H1 (cell line): ENCODE data around the gene CPZ. TPM values are rescaled to one million over a fixed set of nuclear protein-coding genes. Genes with fewer than 3 reads are reported as not detected.

Source experiments
- CTCF ChIA-PET: fragments of 300-600 bp; sonication (Branson Sonifier 250); formaldehyde crosslinking; loops from one replicate; lab custom pipeline; 2021; ENCODE audit not compliant: partially characterized antibody; lab: Charles Lee
- POLR2A ChIA-PET: fragments of 300-600 bp; sonication (Branson Sonifier 250); formaldehyde crosslinking; loops from one replicate; lab custom pipeline; 2021; ENCODE audit warnings: inconsistent platforms; ENCODE audit not compliant: partially characterized antibody; lab: Charles Lee
- DNase-seq, 2 experiments: peaks; one replicate each; pipeline versions ENCODE4 v3.0.0 to v3.0.0-alpha.2; 2010 to 2022; ENCODE audit warnings: low spot score in 2 of 2, low read depth in 1 of 2, mixed read lengths in 1 of 2
- FAIRE-seq: peaks from 2 replicates; lab custom pipeline; 2011; peaks lifted over from hg19 to GRCh38; lab: Jason Lieb, UNC
- H2AFZ ChIP-seq: 2 replicates; pipeline ENCODE4 v1.8.1; 2012; ENCODE audit warnings: low read length, inconsistent platforms
- H2AK5ac ChIP-seq: 2 replicates; pipeline ENCODE4 v1.6.1; 2013; ENCODE audit warnings: low read depth, low read length
- H2BK120ac ChIP-seq: replicated peaks from 2 replicates; pipeline ENCODE3; 2013; ENCODE audit warnings: low read depth, low read length, inconsistent platforms
- H2BK12ac ChIP-seq: 2 replicates; pipeline ENCODE4 v1.6.1; 2013; ENCODE audit warnings: low read depth, low read length
- H2BK15ac ChIP-seq: 2 replicates; pipeline ENCODE4 v1.6.1; 2013; ENCODE audit warnings: low read length
- H2BK20ac ChIP-seq: 2 replicates; pipeline ENCODE4 v1.6.1; 2013; ENCODE audit warnings: low read length
- H2BK5ac ChIP-seq: 2 replicates; pipeline ENCODE4 v1.6.1; 2013; ENCODE audit warnings: low read depth, low read length
- H3K14ac ChIP-seq: 2 replicates; pipeline ENCODE4 v1.6.1; 2013; ENCODE audit warnings: inconsistent platforms; ENCODE audit not compliant: insufficient read length
- H3K18ac ChIP-seq: 2 replicates; pipeline ENCODE4 v1.6.1; 2013; ENCODE audit warnings: low read length; ENCODE audit errors: extremely low read depth
- H3K23ac ChIP-seq: 2 replicates; pipeline ENCODE4 v1.6.1; 2013; ENCODE audit warnings: inconsistent platforms; ENCODE audit not compliant: insufficient read length
- H3K23me2 ChIP-seq: 2 replicates; pipeline ENCODE4 v1.6.1; 2013; ENCODE audit warnings: low read depth, low read length
- H3K27ac ChIP-seq: 2 replicates; pipeline ENCODE4 v1.6.1; 2011; ENCODE audit warnings: low read depth, low read length, inconsistent platforms
- H3K27me3 ChIP-seq, 4 experiments: replicated peaks in 1 of 4; 1 replicate in 1 of 4; 2 replicates in 3 of 4; pipeline versions ENCODE4 v1.6.1 to v1.8.1; 2011 to 2013; ENCODE audit warnings: low read length in 3 of 4, mild to moderate bottlenecking in 3 of 4, inconsistent platforms in 2 of 4, mixed read lengths in 2 of 4, moderate library complexity in 1 of 4; ENCODE audit not compliant: control insufficient read depth in 3 of 4, insufficient read depth in 3 of 4; ENCODE audit errors: extremely low read depth in 1 of 4
- H3K36me3 ChIP-seq, 4 experiments: 2 replicates each; pipeline versions ENCODE4 v1.6.1 to v1.8.1; 2011 to 2013; ENCODE audit warnings: mild to moderate bottlenecking in 4 of 4, low read length in 3 of 4, moderate library complexity in 2 of 4, control low read depth in 1 of 4, inconsistent platforms in 1 of 4; ENCODE audit not compliant: insufficient read depth in 4 of 4, control insufficient read depth in 2 of 4
- H3K4ac ChIP-seq: replicated peaks from 2 replicates; pipeline ENCODE3; 2013; ENCODE audit warnings: low read length, low read depth, mixed read lengths, inconsistent platforms; ENCODE audit not compliant: insufficient read length
- H3K4me1 ChIP-seq, 4 experiments: replicated peaks in 1 of 4; 1 replicate in 1 of 4; 2 replicates in 3 of 4; pipeline versions ENCODE4 v1.6.1 to v1.8.1; 2011 to 2013; ENCODE audit warnings: low read length in 3 of 4, inconsistent platforms in 2 of 4, mixed read lengths in 1 of 4; ENCODE audit not compliant: insufficient read depth in 4 of 4, control insufficient read depth in 3 of 4
- H3K4me2 ChIP-seq, 2 experiments: 2 replicates each; pipeline versions ENCODE4 v1.6.1 to v1.8.1; 2011 to 2013; ENCODE audit warnings: low read depth in 2 of 2, low read length in 2 of 2, control low read depth in 1 of 2, inconsistent platforms in 1 of 2, mild to moderate bottlenecking in 1 of 2; ENCODE audit not compliant: insufficient read depth in 1 of 2
- H3K4me3 ChIP-seq, 4 experiments: fragments of 200-600, 300-600 bp in 1 of 4; sonication (generic), shearing (Covaris generic), sonication (Bioruptor Twin) in 1 of 4; 2 replicates each; pipeline versions ENCODE4 v1.5.1 to v1.8.1; 2011 to 2016; ENCODE audit warnings: low read length in 4 of 4, low read depth in 3 of 4, control low read depth in 2 of 4, inconsistent platforms in 2 of 4, mild to moderate bottlenecking in 2 of 4, mixed read lengths in 1 of 4, moderate library complexity in 1 of 4; ENCODE audit not compliant: insufficient read depth in 2 of 4; ENCODE audit errors: extremely low read depth in 1 of 4
- H3K56ac ChIP-seq: replicated peaks from 2 replicates; pipeline ENCODE3; 2013; ENCODE audit warnings: low read depth, mild to moderate bottlenecking, mixed read lengths, low read length, inconsistent platforms; ENCODE audit not compliant: insufficient read length
- H3K79me1 ChIP-seq: 2 replicates; pipeline ENCODE4 v1.6.1; 2013; ENCODE audit warnings: low read depth, low read length, control low read depth
- H3K79me2 ChIP-seq, 2 experiments: 2 replicates each; pipeline versions ENCODE4 v1.6.1 to v1.8.1; 2012 to 2013; ENCODE audit warnings: low read length in 2 of 2, mild to moderate bottlenecking in 2 of 2, inconsistent platforms in 1 of 2; ENCODE audit not compliant: insufficient read depth in 2 of 2, control insufficient read depth in 1 of 2
- H3K9ac ChIP-seq, 4 experiments: replicated peaks in 1 of 4; 1 replicate in 1 of 4; 2 replicates in 3 of 4; pipeline versions ENCODE4 v1.6.1 to v1.8.1; 2011 to 2013; ENCODE audit warnings: low read depth in 3 of 4, low read length in 3 of 4, control low read depth in 2 of 4, mild to moderate bottlenecking in 2 of 4, moderate library complexity in 2 of 4, inconsistent platforms in 1 of 4; ENCODE audit errors: extremely low read depth in 1 of 4
- H3K9me3 ChIP-seq, 2 experiments: 2 replicates each; pipeline versions ENCODE4 v1.6.1 to v1.8.1; 2012 to 2013; ENCODE audit warnings: mild to moderate bottlenecking in 2 of 2, moderate library complexity in 2 of 2, control low read depth in 1 of 2, inconsistent platforms in 1 of 2, low read depth in 1 of 2, low read length in 1 of 2, mixed read lengths in 1 of 2; ENCODE audit not compliant: insufficient read depth in 2 of 2
- H4K20me1 ChIP-seq, 2 experiments: replicated peaks in 1 of 2; 2 replicates each; pipeline versions ENCODE3 to v1.8.1; 2011 to 2013; ENCODE audit warnings: inconsistent platforms in 2 of 2, low read length in 2 of 2, mild to moderate bottlenecking in 1 of 2; ENCODE audit not compliant: insufficient read depth in 2 of 2, control insufficient read depth in 1 of 2
- H4K5ac ChIP-seq: 2 replicates; pipeline ENCODE4 v1.6.1; 2013; ENCODE audit warnings: low read length, low read depth, mixed read lengths, inconsistent platforms; ENCODE audit not compliant: insufficient read length
- H4K8ac ChIP-seq: 2 replicates; pipeline ENCODE4 v1.8.0; 2013; ENCODE audit warnings: mild to moderate bottlenecking, moderate library complexity, low read length, inconsistent platforms; ENCODE audit not compliant: insufficient read depth; ENCODE audit errors: extremely low read depth
- H4K91ac ChIP-seq: replicated peaks from 2 replicates; pipeline ENCODE3; 2013; ENCODE audit warnings: low read length, mixed read lengths, inconsistent platforms; ENCODE audit not compliant: insufficient read length
- WGBS, 2 experiments: shearing (Covaris generic) in 1 of 2; methylation state at CpG; one replicate each; pipeline versions ENCODE4 v1.1.6 to v1.1.7; 2013 to 2015; ENCODE audit warnings: low lambda C conversion rate in 2 of 2, mixed read lengths in 2 of 2, inconsistent platforms in 1 of 2, low coverage in 1 of 2, missing lambda C conversion rate in 1 of 2; ENCODE audit not compliant: insufficient replicate concordance in 2 of 2, insufficient coverage in 1 of 2, insufficient read length in 1 of 2; ENCODE audit errors: extremely low coverage in 1 of 2, missing lambda C conversion rate in 1 of 2; 5-methylcytosine and 5-hydroxymethylcytosine counted together
- polyA plus RNA-seq, 7 experiments: library from polyadenylated mRNA; depleted of rRNA in 3 of 7; stranded (reverse) in 5 of 7; unstranded in 2 of 7; fragments of >200 nt in 5 of 7; fragments of 200-250 nt in 2 of 7; gene quantifications; 1 replicate in 5 of 7; 2 replicates in 1 of 7; 4 replicates in 1 of 7; pipeline versions ENCODE4 v1.2.1 to v1.2.3, GENCODE V29; 2011 to 2013; ENCODE audit warnings: missing spikeins in 2 of 7, mixed read lengths in 2 of 7
- total RNA-seq: library from RNA; stranded (reverse); fragmentation: NEBNext Ultra II Directional; extraction: Animal tissue kit (Norgen Biotek cat#: 25700); gene quantifications from 2 replicates; pipeline ENCODE4 v1.2.1, GENCODE V29; 2021

The CPZ gene
- total and polyA plus RNA-seq, 2 of the 8 experiments (the other 6 are each of a cell fraction or from before 2014, with no cell fraction given) = 28.8 to 40.7 TPM

- H4K5ac ChIP-seq = no peak overlapping the region
- no peaks in the 10 kb centered on the region for H4K20me1 ChIP-seq
- H4K8ac ChIP-seq = 0 out of 2 replicates have a peak overlapping the region, but pooled peaks have one; percentile 73
- H2BK120ac ChIP-seq = no peak overlapping the region
- no peak overlapping the region for H3K4me3 ChIP-seq
- DNase-seq (peak in 1 of 2 experiments; percentile 44), FAIRE-seq (no peak)
- no peaks in the 10 kb centered on the region for H3K79me1 ChIP-seq
- peaks cover 0 to 2% (median 0%) of the 10 kb centered on the region in 4 experiments; a peak in 3 of 7 replicates for H3K4me1 ChIP-seq
- H2BK5ac ChIP-seq = no peak overlapping the region
- H3K23me2 ChIP-seq = no peaks in the 10 kb centered on the region
- no peak overlapping the region for H4K91ac ChIP-seq
- no peak overlapping the region for H3K56ac ChIP-seq
- CTCF ChIA-PET = interaction anchor here (1.8 kb wide), 1 partner anchor 243 kb away, joined by 4 read pairs; no protein-coding TSS in a partner anchor
- H2BK20ac ChIP-seq = no peak overlapping the region
- no peak overlapping the region for H2BK12ac ChIP-seq
- H3K9ac ChIP-seq = no peak overlapping the region
- peak overlapping the region; percentile 28 for H3K4ac ChIP-seq
- H3K14ac ChIP-seq = no peak overlapping the region
- H3K27me3 ChIP-seq = no peaks in the 10 kb centered on the region
- H2AK5ac ChIP-seq = no peak overlapping the region
- H3K23ac ChIP-seq = no peak overlapping the region
- 92% methylated on average over 22 of the region's 22 CpGs; no CpG with 5 or more reads in 1 of the 2 experiments for WGBS, 2 experiments
- H3K36me3 ChIP-seq = no peaks in the 10 kb centered on the region
- H2BK15ac ChIP-seq = no peak overlapping the region
- H2AFZ ChIP-seq = no peak overlapping the region
- POLR2A ChIA-PET = interaction anchor here (1.0 kb wide), 1 partner anchor 9 kb away, joined by 3 read pairs; no protein-coding TSS in a partner anchor
- no peak overlapping the region for H3K4me2 ChIP-seq
- H3K18ac ChIP-seq = no peak overlapping the region
- no peak overlapping the region for H3K27ac ChIP-seq
- H3K9me3 ChIP-seq = no peaks in the 10 kb centered on the region
- H3K79me2 ChIP-seq = no peaks in the 10 kb centered on the region
Measured at GRCh38 chr4:8643986-8644385, 51.4 kb downstream of the CPZ start.
